CD4-positive, CD25-positive, alpha-beta regulatory T cell (primary cell): ENCODE results near the gene RAB20. TPM values are rescaled to one million over a fixed set of nuclear protein-coding genes. Genes with fewer than 3 reads are reported as not detected.

Source experiments
- ATAC-seq, 2 donors: fragments of 150-1000 bp; cut with Tn5 transposase; one replicate each; pipeline ENCODE4 v1.10.0; 2021; ENCODE audit warnings: low read depth in 2 of 2, moderate number of reproducible peaks in 2 of 2, moderate library complexity in 1 of 2
- DNase-seq, 3 donors: peaks; one replicate each; pipeline versions ENCODE4 v3.0.0 to v3.0.0-alpha.2; 2012 to 2022; ENCODE audit warnings: mixed read lengths in 1 of 3
- H3K27ac ChIP-seq: one replicate; pipeline ENCODE4 v1.7.0; 2013; ENCODE audit warnings: mild to moderate bottlenecking, low read length; ENCODE audit not compliant: insufficient read depth, poor library complexity, severe bottlenecking
- H3K27me3 ChIP-seq: one replicate; pipeline ENCODE4 v1.7.0; 2013; ENCODE audit warnings: low read length; ENCODE audit not compliant: control insufficient read depth, insufficient read depth
- H3K36me3 ChIP-seq: one replicate; pipeline ENCODE4 v1.7.0; 2013; ENCODE audit warnings: mild to moderate bottlenecking, low read length, moderate library complexity; ENCODE audit not compliant: control insufficient read depth, insufficient read depth
- H3K4me1 ChIP-seq: 2 replicates; pipeline ENCODE4 v1.7.0; 2013; ENCODE audit warnings: mild to moderate bottlenecking, low read length; ENCODE audit not compliant: insufficient read depth, control insufficient read depth, poor library complexity, severe bottlenecking
- H3K4me3 ChIP-seq: one replicate; pipeline ENCODE4 v1.7.0; 2013; ENCODE audit warnings: low read depth, mild to moderate bottlenecking, low read length, moderate library complexity
- H3K9me3 ChIP-seq, 2 experiments: 1 replicate in 1 of 2; 2 replicates in 1 of 2; pipeline ENCODE4 v1.7.0; 2013; ENCODE audit warnings: low read length in 2 of 2, mild to moderate bottlenecking in 1 of 2, moderate library complexity in 1 of 2; ENCODE audit not compliant: control insufficient read depth in 2 of 2
- H3K27ac Mint-ChIP-seq, 3 donors: one replicate each; pipeline ENCODE4 v1.8.0; 2020 to 2022; ENCODE audit warnings: mild to moderate bottlenecking in 3 of 3, mixed read lengths in 3 of 3, moderate library complexity in 2 of 3
- H3K27me3 Mint-ChIP-seq: one replicate; pipeline ENCODE4 v1.8.0; 2022; ENCODE audit warnings: mild to moderate bottlenecking, mixed read lengths
- H3K36me3 Mint-ChIP-seq: one replicate; pipeline ENCODE4 v1.8.0; 2020; ENCODE audit warnings: mixed read lengths
- H3K4me1 Mint-ChIP-seq, 4 donors: one replicate each; pipeline ENCODE4 v1.8.0; 2020 to 2022; ENCODE audit warnings: mixed read lengths in 4 of 4, mild to moderate bottlenecking in 1 of 4
- H3K4me3 Mint-ChIP-seq, 4 donors: one replicate each; pipeline ENCODE4 v1.8.0; 2020 to 2022; ENCODE audit warnings: mild to moderate bottlenecking in 4 of 4, mixed read lengths in 4 of 4, moderate library complexity in 3 of 4
- H3K9me3 Mint-ChIP-seq, 7 donors: one replicate each; pipeline ENCODE4 v1.8.0; 2020 to 2022; ENCODE audit warnings: mixed read lengths in 7 of 7, mild to moderate bottlenecking in 3 of 7, moderate library complexity in 2 of 7
- polyA plus RNA-seq, 4 donors: library from polyadenylated mRNA; unstranded; fragments of 300-500 nt; fragmentation: Illumina TruSeq; gene quantifications; one replicate each; pipeline ENCODE4 v1.2.3, GENCODE V29; 2021
- total RNA-seq: library from RNA; stranded (reverse); gene quantifications from one replicate; pipeline ENCODE4 v1.2.3, GENCODE V29; 2022

Gene RAB20
- total and polyA plus RNA-seq, 5 donors from 2014 or later: 1.2 to 4.7 (median 2.4) TPM; not detected in 1

DNA sequence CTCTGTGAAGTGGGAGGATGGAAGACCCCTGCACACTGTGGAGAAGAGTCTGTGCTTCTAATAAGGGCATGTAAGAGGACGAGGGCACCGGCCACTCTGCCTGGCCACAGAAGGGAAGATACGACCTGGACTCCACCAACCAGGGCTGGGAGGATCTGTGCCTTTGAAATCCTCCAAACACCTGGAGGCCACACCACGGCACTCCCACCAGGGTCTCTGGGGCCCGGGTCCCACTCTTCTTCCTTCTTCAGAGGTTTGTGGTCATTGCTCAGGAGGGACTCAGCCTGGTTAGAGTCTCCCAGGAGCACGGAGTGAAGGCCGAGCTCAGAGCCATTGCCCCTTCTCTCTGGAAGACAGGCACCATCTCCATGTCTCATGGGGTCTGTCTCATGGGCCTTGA, 42.0 kb downstream of the RAB20 start:
- no peaks in the 10 kb centered on the region for H3K9me3 ChIP-seq
- peaks cover 0 to 2% (median 0%) of the 10 kb centered on the region in 7 donors for H3K9me3 Mint-ChIP-seq
- no peak overlapping the region for H3K4me3 ChIP-seq
- H3K36me3 Mint-ChIP-seq: peaks cover 6% of the 10 kb centered on the region
- H3K36me3 ChIP-seq: no peaks in the 10 kb centered on the region
- no peaks in the 10 kb centered on the region for H3K27me3 ChIP-seq
- DNase-seq (no peak), ATAC-seq (no peak)
- H3K27me3 Mint-ChIP-seq: no peaks in the 10 kb centered on the region
- H3K27ac Mint-ChIP-seq: no peak overlapping the region
- H3K4me1 ChIP-seq: peaks cover 4% of the 10 kb centered on the region
- no peak overlapping the region for H3K27ac ChIP-seq
- peaks cover 0 to 7% (median 3%) of the 10 kb centered on the region in 4 donors for H3K4me1 Mint-ChIP-seq
- H3K4me3 Mint-ChIP-seq: no peak overlapping the region

DNA sequence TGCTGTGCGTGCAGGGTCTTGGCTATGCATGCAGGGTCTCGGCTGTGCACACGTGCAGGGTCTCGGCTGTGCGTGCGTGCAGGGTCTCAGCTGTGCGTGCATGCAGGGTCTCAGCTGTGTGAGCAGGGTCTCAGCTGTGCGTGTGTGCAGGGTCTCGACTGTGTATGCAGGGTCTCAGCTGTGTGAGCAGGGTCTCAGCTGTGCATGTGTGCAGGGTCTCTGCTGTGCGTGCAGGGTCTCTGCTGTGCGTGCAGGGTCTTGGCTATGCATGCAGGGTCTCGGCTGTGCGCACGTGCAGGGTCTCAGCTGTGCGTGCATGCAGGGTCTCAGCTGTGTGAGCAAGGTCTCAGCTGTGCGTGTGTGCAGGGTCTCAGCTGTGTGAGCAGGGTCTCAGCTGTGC, 42.5 kb downstream of the RAB20 start:
- DNase-seq: no peak
- H3K4me1 ChIP-seq: no peaks in the 10 kb centered on the region
- no peaks in the 10 kb centered on the region for H3K27me3 ChIP-seq
- H3K36me3 Mint-ChIP-seq: peaks cover 6% of the 10 kb centered on the region
- ATAC-seq: no peak
- H3K36me3 ChIP-seq: no peaks in the 10 kb centered on the region
- peaks cover 0 to 2% (median 0%) of the 10 kb centered on the region in 7 donors for H3K9me3 Mint-ChIP-seq
- H3K27ac ChIP-seq: no peak overlapping the region
- peaks cover 0 to 5% (median 1%) of the 10 kb centered on the region in 4 donors for H3K4me1 Mint-ChIP-seq
- H3K9me3 ChIP-seq: no peaks in the 10 kb centered on the region
- H3K4me3 Mint-ChIP-seq: no peak overlapping the region
- no peak overlapping the region for H3K4me3 ChIP-seq
- H3K27me3 Mint-ChIP-seq: no peaks in the 10 kb centered on the region
- H3K27ac Mint-ChIP-seq: peak overlapping the region in 1 of 3 donors; percentile 48

DNA sequence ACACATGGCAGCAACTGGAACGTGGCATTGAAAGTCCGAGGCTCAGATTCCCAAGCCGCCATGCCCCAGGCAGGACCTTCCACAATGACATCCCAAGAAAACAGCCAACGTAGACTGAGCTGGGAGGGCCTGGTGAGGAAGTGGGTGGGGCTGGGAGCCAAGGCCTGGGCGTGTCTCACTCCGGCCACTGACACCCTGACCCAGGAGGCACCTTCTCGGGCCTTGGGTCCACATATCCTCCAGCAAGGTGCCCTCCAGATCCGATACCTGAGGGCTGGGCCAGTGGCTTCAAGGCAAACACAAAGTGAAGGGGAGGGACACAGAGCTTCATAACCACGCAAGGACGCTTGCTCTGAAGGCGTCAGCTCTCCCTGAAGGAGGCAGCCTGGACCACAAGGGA, 43.0 kb downstream of the RAB20 start:
- Histone ChIP-seq H3K4me3 (no peak overlapping the region), H3K36me3 (no peaks in the 10 kb centered on the region), H3K4me1 (no peaks in the 10 kb centered on the region), H3K9me3 (no peaks in the 10 kb centered on the region), H3K27me3 (no peaks in the 10 kb centered on the region), H3K27ac (no peak overlapping the region)
- peaks cover 6% of the 10 kb centered on the region for H3K36me3 Mint-ChIP-seq
- no peak overlapping the region for H3K27ac Mint-ChIP-seq
- no peak overlapping the region for H3K4me3 Mint-ChIP-seq
- ATAC-seq: no peak
- no peaks in the 10 kb centered on the region for H3K27me3 Mint-ChIP-seq
- peaks cover 0 to 5% (median 0%) of the 10 kb centered on the region in 4 donors for H3K4me1 Mint-ChIP-seq
- peaks cover 0 to 2% (median 0%) of the 10 kb centered on the region in 7 donors for H3K9me3 Mint-ChIP-seq
- no peak for DNase-seq

DNA sequence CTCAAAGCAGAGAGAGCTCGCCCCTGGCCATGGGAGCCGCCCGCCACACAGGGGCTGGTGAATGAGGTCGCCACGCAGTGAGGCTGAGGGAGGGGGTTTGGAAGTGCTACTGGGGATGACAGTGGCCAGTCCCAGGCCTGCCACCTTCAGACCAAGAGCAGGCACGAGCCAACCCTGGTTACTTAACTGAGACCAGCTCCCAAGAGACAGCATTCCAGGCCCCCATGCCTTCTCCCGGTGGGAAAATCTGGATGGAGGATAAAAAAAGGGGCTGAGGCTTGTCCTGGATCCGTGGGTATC, 43.3 kb downstream of the RAB20 start:
- DNase-seq: no peak
- peaks cover 6% of the 10 kb centered on the region for H3K36me3 Mint-ChIP-seq

DNA sequence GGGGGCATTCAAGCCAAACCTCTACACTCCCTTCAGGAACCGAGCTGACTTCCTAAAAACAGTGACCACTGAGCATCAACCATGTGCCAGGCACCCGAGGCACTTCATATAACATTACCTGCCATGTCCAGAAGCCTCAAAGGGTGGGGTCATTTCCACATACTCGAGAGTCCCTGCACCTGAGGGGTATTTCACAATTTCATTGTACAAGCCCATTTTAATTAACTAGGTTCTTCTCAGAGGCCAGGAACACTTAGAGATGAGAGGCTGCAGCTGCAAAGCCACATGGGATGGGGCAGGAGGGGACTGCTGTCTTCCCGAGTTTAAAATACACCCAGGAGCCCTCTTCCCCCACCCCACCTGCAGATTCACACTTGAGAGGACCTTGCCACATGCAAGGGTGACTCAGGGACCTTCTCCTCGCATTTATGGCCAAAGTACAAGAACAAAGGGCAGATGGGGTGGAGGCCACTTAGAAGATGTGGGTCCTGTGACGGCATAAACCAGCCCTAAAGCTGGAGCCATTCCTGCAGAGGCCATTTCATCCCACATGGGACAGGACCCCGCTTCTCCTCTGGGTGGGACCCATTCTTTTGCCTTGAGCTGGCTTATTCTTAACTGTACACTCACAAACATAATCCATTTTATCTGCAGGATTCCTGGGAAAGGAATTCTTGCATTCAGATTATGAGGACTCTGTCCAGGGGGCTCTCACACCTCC, 43.9 kb downstream of the RAB20 start:
- H3K9me3 Mint-ChIP-seq: peaks cover 0 to 2% (median 0%) of the 10 kb centered on the region in 7 donors
- ATAC-seq (no peak), DNase-seq (no peak)
- Histone ChIP-seq H3K27me3 (no peaks in the 10 kb centered on the region), H3K27ac (no peak overlapping the region), H3K4me3 (no peak overlapping the region), H3K9me3 (no peaks in the 10 kb centered on the region), H3K4me1 (no peaks in the 10 kb centered on the region), H3K36me3 (no peaks in the 10 kb centered on the region)
- H3K27ac Mint-ChIP-seq: no peak overlapping the region
- peaks cover 0 to 5% (median 0%) of the 10 kb centered on the region in 4 donors for H3K4me1 Mint-ChIP-seq
- H3K4me3 Mint-ChIP-seq: no peak overlapping the region
- H3K36me3 Mint-ChIP-seq: peaks cover 1% of the 10 kb centered on the region
- H3K27me3 Mint-ChIP-seq: no peaks in the 10 kb centered on the region

More for the DNA sequence above, 43.3 kb downstream of the RAB20 start:
- H3K36me3 ChIP-seq: no peaks in the 10 kb centered on the region
- no peaks in the 10 kb centered on the region for H3K27me3 Mint-ChIP-seq
- H3K9me3 Mint-ChIP-seq: peaks cover 0 to 2% (median 0%) of the 10 kb centered on the region in 7 donors
- peaks cover 0 to 5% (median 0%) of the 10 kb centered on the region in 4 donors for H3K4me1 Mint-ChIP-seq
- no peaks in the 10 kb centered on the region for H3K9me3 ChIP-seq
- no peak overlapping the region for H3K4me3 ChIP-seq
- no peak overlapping the region for H3K27ac ChIP-seq
- H3K4me1 ChIP-seq: no peaks in the 10 kb centered on the region
- no peak for ATAC-seq
- H3K27ac Mint-ChIP-seq: no peak overlapping the region
- H3K27me3 ChIP-seq: no peaks in the 10 kb centered on the region
- H3K4me3 Mint-ChIP-seq: no peak overlapping the region

DNA sequence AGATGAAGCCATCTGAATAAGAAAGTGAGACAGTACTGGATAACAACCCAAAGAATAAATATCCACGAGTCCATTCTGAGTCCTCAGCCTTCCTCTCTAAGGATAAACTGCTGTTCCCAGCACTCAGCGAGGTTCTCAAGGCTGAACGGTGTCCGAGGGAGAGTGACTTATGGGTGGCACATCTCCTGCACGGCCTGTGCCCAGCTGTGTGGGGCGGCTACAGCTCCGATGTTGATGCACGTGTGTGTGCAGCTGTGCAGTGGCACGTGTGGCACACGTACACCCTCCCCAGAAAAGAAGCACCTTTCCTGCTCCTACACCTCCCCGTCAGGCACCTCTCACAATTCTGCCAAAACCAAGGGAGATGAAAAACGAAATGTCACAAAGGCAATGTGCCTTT, 45.0 kb downstream of the RAB20 start:
- Mint-ChIP-seq H3K27me3 (no peaks in the 10 kb centered on the region), H3K4me3 (no peak overlapping the region), H3K27ac (no peak overlapping the region), H3K9me3 (peaks cover 0 to 2% (median 0%) of the 10 kb centered on the region in 7 donors), H3K4me1 (peaks cover 0 to 5% (median 0%) of the 10 kb centered on the region in 4 donors), H3K36me3 (no peaks in the 10 kb centered on the region)
- DNase-seq (no peak), ATAC-seq (no peak)
- no peaks in the 10 kb centered on the region for H3K36me3 ChIP-seq
- no peaks in the 10 kb centered on the region for H3K27me3 ChIP-seq
- no peak overlapping the region for H3K4me3 ChIP-seq
- no peak overlapping the region for H3K27ac ChIP-seq
- no peaks in the 10 kb centered on the region for H3K4me1 ChIP-seq
- no peaks in the 10 kb centered on the region for H3K9me3 ChIP-seq

DNA sequence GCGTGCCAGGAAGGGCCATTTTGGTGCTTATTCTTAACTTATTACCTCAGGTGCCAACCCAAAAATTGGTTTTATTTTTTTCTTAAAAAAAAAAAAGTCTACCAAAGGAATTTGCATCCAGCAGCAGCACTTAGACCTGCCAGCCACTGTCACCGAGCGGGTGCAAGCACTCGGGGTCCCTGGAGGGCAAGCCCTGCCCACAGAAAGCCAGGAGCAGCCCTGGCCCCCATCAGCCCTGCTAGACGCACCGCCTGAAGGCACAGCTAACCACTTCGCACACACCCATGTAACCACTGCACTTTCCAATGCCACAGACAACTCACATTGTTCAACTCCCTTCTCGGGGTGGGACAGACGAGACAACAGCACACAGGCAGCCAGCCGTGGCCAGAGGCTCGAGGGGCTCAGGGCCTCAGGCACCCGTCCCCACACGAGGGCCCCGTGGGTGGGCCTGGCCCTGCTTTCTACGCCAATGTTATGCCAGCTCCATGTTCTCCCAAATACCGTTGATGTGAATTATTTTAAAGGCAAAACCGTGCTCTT, 49.3 kb downstream of the RAB20 start:
- no peak overlapping the region for H3K4me3 ChIP-seq
- no peaks in the 10 kb centered on the region for H3K27me3 ChIP-seq
- ATAC-seq (no peak), DNase-seq (no peak)
- H3K4me1 ChIP-seq: no peaks in the 10 kb centered on the region
- no peak overlapping the region for H3K27ac ChIP-seq
- H3K27me3 Mint-ChIP-seq: no peaks in the 10 kb centered on the region
- peaks cover 0 to 2% (median 0%) of the 10 kb centered on the region in 7 donors for H3K9me3 Mint-ChIP-seq
- H3K27ac Mint-ChIP-seq: no peak overlapping the region
- no peak overlapping the region for H3K4me3 Mint-ChIP-seq
- peaks cover 0 to 5% (median 3%) of the 10 kb centered on the region in 4 donors for H3K4me1 Mint-ChIP-seq
- no peaks in the 10 kb centered on the region for H3K36me3 Mint-ChIP-seq
- no peaks in the 10 kb centered on the region for H3K36me3 ChIP-seq
- no peaks in the 10 kb centered on the region for H3K9me3 ChIP-seq
